Neural crest cell (in vitro differentiated cells): Measurements from ENCODE around the gene ADAMTS2. TPM values are rescaled to one million over a fixed set of nuclear protein-coding genes. Genes with fewer than 3 reads are reported as not detected.

Source experiments
- DNase-seq: peaks from one replicate; pipeline ENCODE4 v3.0.0; 2021; ENCODE audit warnings: low read depth, mixed read lengths, low spot score
- H3K27ac Mint-ChIP-seq: one replicate; pipeline ENCODE4 v1.8.0; 2021; ENCODE audit warnings: mild to moderate bottlenecking, mixed read lengths; ENCODE audit not compliant: unreplicated experiment
- H3K27me3 Mint-ChIP-seq: 2 replicates; pipeline ENCODE4 v1.8.0; 2021; ENCODE audit warnings: low read depth, mild to moderate bottlenecking, mixed read lengths
- H3K36me3 Mint-ChIP-seq: 2 replicates; pipeline ENCODE4 v1.8.0; 2021; ENCODE audit warnings: low read depth, mild to moderate bottlenecking, mixed read lengths
- H3K4me1 Mint-ChIP-seq: 2 replicates; pipeline ENCODE4 v1.8.0; 2021; ENCODE audit warnings: mixed read lengths
- H3K4me3 Mint-ChIP-seq: one replicate; pipeline ENCODE4 v1.8.0; 2021; ENCODE audit warnings: mild to moderate bottlenecking, mixed read lengths
- H3K9me3 Mint-ChIP-seq: 2 replicates; pipeline ENCODE4 v1.8.0; 2021; ENCODE audit warnings: mixed read lengths
- total RNA-seq: library from RNA; stranded (reverse); gene quantifications from 2 replicates; pipeline ENCODE4 v1.2.1, GENCODE V29; 2021
- TF ChIP-seq, protein P1 (sequence below): fragments of 200-600 bp; sonication (generic); conservative IDR thresholded peaks from 2 replicates; pipeline ENCODE4 v1.5.0; 2021; ENCODE audit warnings: antibody characterized with exemption, mild to moderate bottlenecking

ADAMTS2 gene
- total RNA-seq, 1 donor from 2014 or later, result 1.5 TPM

GRCh38 chr5:179195561-179196404 is 149.5 kb downstream of the ADAMTS2 start:
- Mint-ChIP-seq H3K27ac (no peak overlapping the region), H3K4me3 (no peak overlapping the region), H3K4me1 (peaks cover 12% of the 10 kb centered on the region), H3K36me3 (no peaks in the 10 kb centered on the region), H3K9me3 (no peaks in the 10 kb centered on the region), H3K27me3 (no peaks in the 10 kb centered on the region)
- TF ChIP-seq, protein P1, sequence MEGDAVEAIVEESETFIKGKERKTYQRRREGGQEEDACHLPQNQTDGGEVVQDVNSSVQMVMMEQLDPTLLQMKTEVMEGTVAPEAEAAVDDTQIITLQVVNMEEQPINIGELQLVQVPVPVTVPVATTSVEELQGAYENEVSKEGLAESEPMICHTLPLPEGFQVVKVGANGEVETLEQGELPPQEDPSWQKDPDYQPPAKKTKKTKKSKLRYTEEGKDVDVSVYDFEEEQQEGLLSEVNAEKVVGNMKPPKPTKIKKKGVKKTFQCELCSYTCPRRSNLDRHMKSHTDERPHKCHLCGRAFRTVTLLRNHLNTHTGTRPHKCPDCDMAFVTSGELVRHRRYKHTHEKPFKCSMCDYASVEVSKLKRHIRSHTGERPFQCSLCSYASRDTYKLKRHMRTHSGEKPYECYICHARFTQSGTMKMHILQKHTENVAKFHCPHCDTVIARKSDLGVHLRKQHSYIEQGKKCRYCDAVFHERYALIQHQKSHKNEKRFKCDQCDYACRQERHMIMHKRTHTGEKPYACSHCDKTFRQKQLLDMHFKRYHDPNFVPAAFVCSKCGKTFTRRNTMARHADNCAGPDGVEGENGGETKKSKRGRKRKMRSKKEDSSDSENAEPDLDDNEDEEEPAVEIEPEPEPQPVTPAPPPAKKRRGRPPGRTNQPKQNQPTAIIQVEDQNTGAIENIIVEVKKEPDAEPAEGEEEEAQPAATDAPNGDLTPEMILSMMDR, result no peak
- DNase-seq, result no peak

DNA sequence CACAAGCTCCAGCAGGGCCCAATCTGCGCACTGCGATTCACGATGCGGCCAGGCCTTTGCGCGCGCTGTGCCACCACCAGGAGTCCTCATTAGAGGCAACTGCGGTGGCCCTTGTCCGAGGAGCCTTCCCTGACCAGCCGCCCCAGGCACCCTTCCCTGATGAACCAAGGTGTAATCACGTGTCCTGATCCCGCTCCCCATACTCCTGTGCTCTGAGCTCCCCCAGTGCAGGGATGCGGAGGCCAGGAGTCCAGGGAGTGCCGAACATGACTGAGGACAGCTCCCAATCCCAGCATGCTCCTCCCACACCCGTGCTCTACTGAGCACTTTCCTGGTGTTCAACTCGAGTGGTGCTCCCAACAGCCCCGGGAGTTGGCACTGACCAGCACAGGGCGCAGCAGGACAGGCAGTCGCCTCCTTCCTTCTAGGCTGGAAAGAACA is 150.3 kb downstream of the ADAMTS2 start:
- Mint-ChIP-seq H3K27ac (no peak overlapping the region), H3K4me1 (peaks cover 11% of the 10 kb centered on the region)

DNA sequence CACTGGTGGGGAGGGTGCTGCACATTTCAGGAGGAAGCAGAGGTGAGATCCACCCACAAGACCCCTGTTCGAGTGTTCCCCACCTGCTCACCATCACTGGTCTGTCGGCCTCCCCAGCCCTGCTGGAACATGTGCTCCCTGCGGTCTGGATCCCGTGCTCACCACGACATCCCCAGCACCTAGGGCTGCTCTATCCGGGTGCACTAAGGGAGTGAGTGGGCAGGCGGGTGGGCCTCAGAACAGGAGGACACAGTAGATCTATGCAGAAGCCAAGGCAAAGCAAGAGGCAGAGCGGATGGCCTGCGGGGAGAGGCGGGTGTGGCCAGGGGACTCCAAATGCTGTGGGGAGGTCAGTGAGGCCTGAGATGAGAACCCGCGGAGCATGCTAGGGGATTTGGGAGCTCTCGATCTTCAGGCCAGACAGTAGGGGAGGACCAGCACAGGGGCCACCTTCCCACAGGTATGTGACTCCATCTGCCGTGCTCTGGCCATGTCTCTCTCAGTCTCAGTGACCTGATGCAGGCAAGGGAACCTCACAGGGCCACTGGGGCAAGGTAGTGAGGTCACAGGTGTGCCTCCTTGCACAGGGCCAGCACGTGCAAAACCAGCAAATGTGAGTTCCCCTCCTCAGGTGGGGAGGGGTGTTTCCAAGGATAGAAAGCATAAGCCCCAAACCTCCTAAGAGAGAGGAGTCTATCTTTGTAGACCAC is 150.9 kb downstream of the ADAMTS2 start:
- H3K27me3 Mint-ChIP-seq, result no peaks in the 10 kb centered on the region
- H3K4me3 Mint-ChIP-seq, result no peak overlapping the region
- no peak overlapping the region for H3K27ac Mint-ChIP-seq
- no peaks in the 10 kb centered on the region for H3K36me3 Mint-ChIP-seq
- no peak for DNase-seq
- peaks cover 9% of the 10 kb centered on the region for H3K4me1 Mint-ChIP-seq
- TF ChIP-seq, protein P1, result no peak
- H3K9me3 Mint-ChIP-seq, result no peaks in the 10 kb centered on the region

More for the DNA sequence above, 150.3 kb downstream of the ADAMTS2 start:
- TF ChIP-seq, protein P1, result no peak
- Mint-ChIP-seq H3K9me3 (no peaks in the 10 kb centered on the region), H3K27me3 (no peaks in the 10 kb centered on the region), H3K36me3 (no peaks in the 10 kb centered on the region), H3K4me3 (no peak overlapping the region)
- DNase-seq, result no peak

GRCh38 chr5:179193746-179194145 is 151.5 kb downstream of the ADAMTS2 start:
- Mint-ChIP-seq H3K36me3 (no peaks in the 10 kb centered on the region), H3K27ac (no peak overlapping the region)

DNA sequence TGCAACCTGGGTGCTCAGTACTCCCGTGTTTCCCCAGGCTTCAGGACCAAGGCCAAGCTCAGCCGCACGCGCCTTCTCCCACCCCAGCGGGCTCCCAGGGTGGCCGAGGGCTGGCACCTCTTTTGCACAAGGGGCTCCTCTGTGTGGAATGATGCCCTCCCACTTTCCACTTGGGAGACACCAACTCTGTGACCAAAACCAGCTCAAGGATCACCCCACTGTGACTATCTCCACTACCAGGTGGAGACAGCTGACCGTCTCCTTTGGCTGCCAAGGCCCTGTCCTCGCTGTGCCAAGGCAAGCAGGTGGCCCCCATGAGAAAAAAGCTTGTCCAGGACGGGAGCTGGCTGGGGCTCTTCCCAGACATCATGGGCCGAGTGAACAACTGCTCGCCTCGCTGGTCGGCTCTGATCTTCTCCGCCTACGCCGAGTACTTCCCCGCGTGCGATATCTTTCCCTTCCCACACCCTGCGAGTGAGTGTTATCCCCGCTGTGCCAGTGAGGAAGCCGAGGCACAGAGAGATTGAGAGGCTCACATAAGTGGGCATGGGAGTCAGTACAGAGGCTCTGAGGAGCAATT is 152.3 kb downstream of the ADAMTS2 start:
- no peaks in the 10 kb centered on the region for H3K27me3 Mint-ChIP-seq
- H3K9me3 Mint-ChIP-seq, result no peaks in the 10 kb centered on the region
- H3K36me3 Mint-ChIP-seq, result no peaks in the 10 kb centered on the region
- TF ChIP-seq, protein P1, result no peak
- no peak overlapping the region for H3K4me3 Mint-ChIP-seq
- no peak overlapping the region for H3K27ac Mint-ChIP-seq
- DNase-seq, result no peak
- H3K4me1 Mint-ChIP-seq, result peaks cover 9% of the 10 kb centered on the region

More at GRCh38 chr5:179193746-179194145, 151.5 kb downstream of the ADAMTS2 start:
- TF ChIP-seq, protein P1, result no peak
- no peaks in the 10 kb centered on the region for H3K27me3 Mint-ChIP-seq
- H3K4me1 Mint-ChIP-seq, result peaks cover 9% of the 10 kb centered on the region
- no peaks in the 10 kb centered on the region for H3K9me3 Mint-ChIP-seq
- no peak for DNase-seq
- H3K4me3 Mint-ChIP-seq, result no peak overlapping the region
